Naive thymus-derived CD8-positive, alpha-beta T cell (primary cell): ENCODE measurements around the gene CENPH. TPM values are rescaled to one million over a fixed set of nuclear protein-coding genes. Genes with fewer than 3 reads are reported as not detected.
"Not testable (repeated sequence)": the region's sequence is repeated elsewhere in the genome, so short reads cannot be mapped to it uniquely, and the experiment has no call there.

Source experiments
- ATAC-seq, 2 donors: fragments of 150-1000 bp; cut with Tn5 transposase in 1 of 2; sonication (Bioruptor Pico), chemical (Tn5 transposase) in 1 of 2; 1 replicate in 1 of 2; 2 replicates in 1 of 2; pipeline ENCODE4 v1.10.0; 2021; ENCODE audit warnings: mild to moderate bottlenecking in 2 of 2, moderate library complexity in 2 of 2
- POLR2A ChIA-PET: fragments of 350-600 bp; sonication (Branson Sonifier 250); formaldehyde crosslinking; loops from one replicate; lab custom pipeline; 2021; ENCODE audit warnings: antibody characterized with exemption; lab: Charles Lee
- DNase-seq, 10 donors: peaks; one replicate each; pipeline versions ENCODE4 v3.0.0 to v3.0.0-alpha.2; 2020 to 2022
- H3K27ac Mint-ChIP-seq, 10 donors: one replicate each; pipeline ENCODE4 v1.8.0; 2020 to 2022; ENCODE audit warnings: mild to moderate bottlenecking in 10 of 10, mixed read lengths in 10 of 10, moderate library complexity in 4 of 10, inconsistent platforms in 1 of 10
- H3K27me3 Mint-ChIP-seq, 5 donors: one replicate each; pipeline ENCODE4 v1.8.0; 2021 to 2022; ENCODE audit warnings: mixed read lengths in 5 of 5
- H3K36me3 Mint-ChIP-seq, 3 donors: one replicate each; pipeline ENCODE4 v1.8.0; 2020 to 2022; ENCODE audit warnings: mixed read lengths in 3 of 3, mild to moderate bottlenecking in 2 of 3, inconsistent platforms in 1 of 3
- H3K4me1 Mint-ChIP-seq, 4 donors: one replicate each; pipeline ENCODE4 v1.8.0; 2021 to 2022; ENCODE audit warnings: mixed read lengths in 4 of 4
- H3K4me3 Mint-ChIP-seq, 10 donors: one replicate each; pipeline ENCODE4 v1.8.0; 2020 to 2022; ENCODE audit warnings: mild to moderate bottlenecking in 10 of 10, mixed read lengths in 10 of 10, moderate library complexity in 6 of 10, inconsistent platforms in 1 of 10
- H3K9me3 Mint-ChIP-seq, 9 donors: one replicate each; pipeline ENCODE4 v1.8.0; 2020 to 2022; ENCODE audit warnings: mixed read lengths in 9 of 9, mild to moderate bottlenecking in 3 of 9, inconsistent platforms in 1 of 9, moderate library complexity in 1 of 9
- polyA plus RNA-seq, 3 donors: library from polyadenylated mRNA; unstranded; fragments of 300-500 nt; fragmentation: Illumina TruSeq; gene quantifications; one replicate each; pipeline ENCODE4 v1.2.3, GENCODE V29; 2021
- total RNA-seq, 8 experiments: library from RNA in 2 of 8; stranded (reverse) in 2 of 8; gene quantifications; one replicate each; pipeline ENCODE4 v1.2.3 and lab custom pipeline; 2021 to 2026

Gene CENPH
- total and polyA plus RNA-seq, 5 experiments from 2014 or later: 8.2 to 10.7 (median 9.7) TPM

GRCh38 chr5:69234457-69235268 is 45.3 kb downstream of the CENPH start, which contains the start of gene CDK7:
Gene CDK7, plus strand, starts transcription at chr5:69234886. Its CDS starts 90 bp downstream, at chr5:69234976.
- Mint-ChIP-seq H3K27ac (peak within 1 kb of the TSS; percentile 88 to 97 (median 94)), H3K4me3 (peak within 1 kb of the TSS; percentile 92 to 99 (median 97)), H3K9me3 (no peaks in the 10 kb centered on the region), H3K36me3 (peaks cover 0 to 18% (median 4%) of the 10 kb centered on the region in 3 donors), H3K27me3 (no peaks in the 10 kb centered on the region), H3K4me1 (peaks cover 15 to 50% (median 43%) of the 10 kb centered on the region in 4 donors)
- ATAC-seq (peak; percentile 99 to 100), DNase-seq (peak; percentile 83 to 94 (median 90))
- POLR2A ChIA-PET: interaction anchor here (0.6 to 3.0 kb wide), 9 partner anchors 17 to 192 kb away, joined by 3 to 38 read pairs (median 4); partner anchors contain the start of genes CCDC125, CENPH and SLC30A5

- DNase-seq, H3K27me3 Mint-ChIP-seq, H3K9me3 Mint-ChIP-seq, POLR2A ChIA-PET, ATAC-seq: not testable (repeated sequence)
- peaks cover 18 to 60% (median 56%) of the 10 kb centered on the region in 4 donors for H3K4me1 Mint-ChIP-seq
- peaks cover 4 to 28% (median 17%) of the 10 kb centered on the region in 3 donors for H3K36me3 Mint-ChIP-seq
- peak overlapping the region; percentile 2 to 92 (median 79) for H3K4me3 Mint-ChIP-seq
- peak overlapping the region in 9 of 10 donors; percentile 57 to 91 (median 75) for H3K27ac Mint-ChIP-seq
These were observed 47.4 kb downstream of the CENPH start for GRCh38 chr5:69236733-69237132.

DNA sequence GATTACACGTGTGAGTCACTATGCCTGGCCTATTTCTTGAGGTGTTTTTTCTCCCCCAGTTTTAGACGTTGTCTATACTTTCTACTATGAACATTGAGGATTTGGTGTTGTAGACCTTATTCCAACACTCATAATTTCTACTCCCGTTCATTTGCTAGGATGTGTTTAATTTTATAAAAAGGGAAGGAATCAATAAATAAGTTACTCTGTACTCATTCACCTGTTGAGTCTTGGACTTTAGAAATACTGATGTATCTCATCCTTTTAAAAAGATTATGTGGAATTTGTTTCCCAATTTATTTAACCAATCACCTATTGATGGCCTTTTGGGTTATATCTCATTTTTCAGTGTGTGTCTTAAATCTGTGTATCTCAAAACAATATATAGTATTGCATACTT is 48.5 kb downstream of the CENPH start:
- Mint-ChIP-seq H3K27ac (peak overlapping the region in 3 of 10 donors; percentile 39 to 82 (median 61)), H3K4me3 (peak overlapping the region in 7 of 10 donors; percentile 27 to 92 (median 80)), H3K36me3 (peaks cover 4 to 36% (median 22%) of the 10 kb centered on the region in 3 donors), H3K9me3 (no peaks in the 10 kb centered on the region), H3K27me3 (no peaks in the 10 kb centered on the region), H3K4me1 (peaks cover 25 to 71% (median 62%) of the 10 kb centered on the region in 4 donors)
- no peak for DNase-seq
- POLR2A ChIA-PET: no interaction called here
- no peak for ATAC-seq

DNA sequence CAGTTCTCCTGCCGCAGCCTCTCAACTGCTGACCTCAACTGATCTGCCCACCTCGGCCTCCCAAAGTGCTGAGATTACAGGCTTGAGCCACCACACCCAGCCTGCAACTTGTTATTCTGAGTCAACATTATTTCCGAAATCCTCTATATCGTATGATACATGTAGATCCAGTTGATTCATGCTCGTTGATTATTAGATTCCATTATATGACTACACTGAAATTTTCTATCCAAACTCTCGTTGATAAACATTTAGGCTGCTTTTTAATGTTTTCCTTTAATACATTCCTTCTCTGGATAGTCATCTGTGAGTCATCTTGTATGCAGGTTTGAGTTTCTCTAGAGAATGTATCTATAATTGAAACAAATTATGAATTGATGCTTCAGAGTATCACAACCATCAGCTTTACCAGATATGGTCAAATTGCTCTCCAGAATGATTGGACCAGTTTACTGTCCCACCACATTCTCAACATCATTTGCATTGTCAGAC is 49.4 kb downstream of the CENPH start:
- Mint-ChIP-seq H3K36me3 (peaks cover 4 to 42% (median 28%) of the 10 kb centered on the region in 3 donors), H3K27ac (peak overlapping the region in 2 of 10 donors; percentile 2 to 13), H3K9me3 (no peaks in the 10 kb centered on the region), H3K4me1 (peaks cover 29 to 76% (median 68%) of the 10 kb centered on the region in 4 donors), H3K4me3 (peak overlapping the region in 7 of 10 donors; percentile 7 to 63 (median 41)), H3K27me3 (no peaks in the 10 kb centered on the region)
- DNase-seq: no peak
- no peak for ATAC-seq
- POLR2A ChIA-PET: no interaction called here

DNA sequence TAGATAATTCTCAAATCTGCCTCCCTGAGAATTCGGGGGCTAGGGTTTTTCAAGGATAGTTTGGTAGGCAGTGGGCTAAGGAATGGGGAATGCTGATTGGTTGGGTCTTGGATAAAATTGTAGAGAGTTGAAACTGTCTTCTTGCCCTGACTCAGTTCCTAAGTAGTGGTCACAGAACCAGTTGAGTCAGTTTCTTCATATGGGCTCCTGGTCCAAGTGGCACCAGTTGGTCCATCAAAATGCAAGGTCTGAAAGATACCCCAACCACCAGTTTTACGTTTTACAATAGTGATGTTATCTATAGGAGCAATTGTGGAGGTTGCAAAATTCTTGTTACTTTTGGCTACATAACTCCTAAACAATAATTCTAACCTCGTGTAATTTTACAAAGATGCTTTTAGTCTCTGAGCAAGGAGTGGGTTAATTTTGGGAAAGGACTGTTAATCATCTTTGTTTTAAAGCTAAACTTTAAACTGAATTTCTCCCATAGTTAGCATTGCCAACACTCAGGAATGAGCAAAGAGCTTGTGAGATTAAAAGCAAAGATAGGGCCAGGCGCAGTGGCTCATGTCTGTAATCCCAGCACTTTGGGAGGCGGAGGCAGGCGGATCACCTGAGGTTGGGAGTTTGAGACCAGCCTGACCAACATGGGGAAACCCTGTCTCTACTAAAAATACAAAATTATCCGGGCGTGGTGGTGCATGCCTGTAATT is 53.0 kb downstream of the CENPH start:
- no peaks in the 10 kb centered on the region for H3K27me3 Mint-ChIP-seq
- peaks cover 17 to 57% (median 48%) of the 10 kb centered on the region in 3 donors for H3K36me3 Mint-ChIP-seq
- POLR2A ChIA-PET: no interaction called here
- ATAC-seq (no peak), DNase-seq (no peak)
- H3K4me1 Mint-ChIP-seq: peaks cover 31 to 77% (median 63%) of the 10 kb centered on the region in 4 donors
- H3K9me3 Mint-ChIP-seq: peaks cover 0 to 6% (median 2%) of the 10 kb centered on the region in 9 donors
- peak overlapping the region in 3 of 10 donors; percentile 1 to 10 (median 4) for H3K4me3 Mint-ChIP-seq
- peak overlapping the region in 3 of 10 donors; percentile 15 to 73 (median 51) for H3K27ac Mint-ChIP-seq

DNA sequence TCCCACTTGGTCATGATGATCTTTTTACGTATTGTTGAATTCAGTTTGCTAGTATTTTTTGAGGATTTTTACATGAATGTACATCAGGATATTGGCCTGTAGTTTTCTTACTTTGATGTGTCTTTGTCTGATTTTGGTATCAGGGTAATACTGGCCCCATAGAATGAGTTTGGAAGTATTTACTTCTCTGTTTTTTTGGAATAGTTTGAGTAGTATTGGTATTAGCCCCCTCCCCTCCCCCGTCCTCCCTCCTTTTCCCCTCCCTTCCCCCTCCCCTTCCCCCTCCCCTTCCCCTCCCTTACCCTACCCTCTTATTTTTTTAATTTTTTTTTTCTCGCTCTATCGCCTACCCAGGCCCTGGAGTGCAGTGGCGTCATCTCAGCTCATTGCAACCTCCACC is 55.6 kb downstream of the CENPH start:
- H3K4me3 Mint-ChIP-seq: peak overlapping the region in 1 of 10 donors; percentile 24
- DNase-seq: no peak
- no peak overlapping the region for H3K27ac Mint-ChIP-seq
- ATAC-seq: no peak
- H3K4me1 Mint-ChIP-seq: peaks cover 31 to 71% (median 49%) of the 10 kb centered on the region in 4 donors
- peaks cover 0 to 14% (median 3%) of the 10 kb centered on the region in 9 donors for H3K9me3 Mint-ChIP-seq
- POLR2A ChIA-PET: no interaction called here
- peaks cover 18 to 50% (median 46%) of the 10 kb centered on the region in 3 donors for H3K36me3 Mint-ChIP-seq
- H3K27me3 Mint-ChIP-seq: no peaks in the 10 kb centered on the region

DNA sequence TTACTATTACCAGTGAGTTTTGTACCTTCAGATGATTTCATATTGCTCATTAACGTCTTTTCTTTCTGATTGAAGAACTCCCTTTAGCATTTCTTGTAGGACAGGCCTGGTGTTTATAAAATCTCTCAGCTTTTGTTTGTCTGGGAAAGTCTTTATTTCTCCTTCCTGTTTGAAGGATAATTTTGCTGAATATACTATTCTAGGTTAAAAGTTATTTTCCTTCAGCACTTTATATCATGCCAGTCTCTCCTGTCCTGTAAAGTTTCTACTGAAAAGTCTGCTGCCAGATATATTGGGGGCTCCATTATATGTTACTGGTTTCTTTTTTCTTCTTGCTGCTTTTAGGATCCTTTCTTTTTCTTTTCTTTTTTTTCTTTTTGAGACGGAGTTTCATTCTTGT is 58.6 kb downstream of the CENPH start:
- ATAC-seq (no peak), DNase-seq (no peak)
- no peaks in the 10 kb centered on the region for H3K27me3 Mint-ChIP-seq
- H3K4me1 Mint-ChIP-seq: peaks cover 22 to 55% (median 36%) of the 10 kb centered on the region in 4 donors
- H3K9me3 Mint-ChIP-seq: peaks cover 0 to 14% (median 3%) of the 10 kb centered on the region in 9 donors
- no peak overlapping the region for H3K27ac Mint-ChIP-seq
- H3K4me3 Mint-ChIP-seq: no peak overlapping the region
- H3K36me3 Mint-ChIP-seq: peaks cover 15 to 41% (median 33%) of the 10 kb centered on the region in 3 donors
- POLR2A ChIA-PET: no interaction called here

GRCh38 chr5:69250593-69250992 is 61.2 kb downstream of the CENPH start:
- ATAC-seq (no peak), DNase-seq (no peak)
- Mint-ChIP-seq H3K27ac (peak overlapping the region in 1 of 10 donors; percentile 48), H3K36me3 (peaks cover 13 to 43% (median 23%) of the 10 kb centered on the region in 3 donors), H3K9me3 (peaks cover 0 to 14% (median 3%) of the 10 kb centered on the region in 9 donors), H3K4me3 (no peak overlapping the region), H3K4me1 (peaks cover 13 to 38% (median 21%) of the 10 kb centered on the region in 4 donors), H3K27me3 (no peaks in the 10 kb centered on the region)
- POLR2A ChIA-PET: no interaction called here

DNA sequence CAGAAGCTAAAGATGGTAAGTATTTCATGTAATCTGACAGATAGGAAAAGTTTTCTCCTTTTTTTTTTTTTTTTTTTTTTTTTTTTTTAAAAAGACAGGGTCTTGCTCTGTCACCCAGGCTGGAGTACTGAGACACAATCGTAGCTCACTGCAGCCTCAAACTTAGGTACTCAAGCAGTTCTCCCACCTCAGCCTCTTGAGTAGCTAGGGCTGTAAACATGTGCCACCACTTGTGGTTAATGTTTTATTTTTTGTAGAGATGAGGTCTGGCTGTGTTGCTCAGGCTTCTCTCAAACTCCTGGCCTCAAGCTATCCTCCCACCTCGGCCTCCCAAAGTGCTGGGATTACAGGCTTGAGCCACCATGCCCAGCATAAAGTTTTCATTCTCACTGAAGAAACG is 63.1 kb downstream of the CENPH start:
- POLR2A ChIA-PET: no interaction called here
- peaks cover 4 to 24% (median 12%) of the 10 kb centered on the region in 4 donors for H3K4me1 Mint-ChIP-seq
- no peaks in the 10 kb centered on the region for H3K27me3 Mint-ChIP-seq
- no peak overlapping the region for H3K4me3 Mint-ChIP-seq
- peaks cover under 1 to 52% (median 13%) of the 10 kb centered on the region in 3 donors for H3K36me3 Mint-ChIP-seq
- H3K27ac Mint-ChIP-seq: no peak overlapping the region
- no peak for DNase-seq
- no peak for ATAC-seq
- peaks cover 0 to 9% (median 2%) of the 10 kb centered on the region in 9 donors for H3K9me3 Mint-ChIP-seq

DNA sequence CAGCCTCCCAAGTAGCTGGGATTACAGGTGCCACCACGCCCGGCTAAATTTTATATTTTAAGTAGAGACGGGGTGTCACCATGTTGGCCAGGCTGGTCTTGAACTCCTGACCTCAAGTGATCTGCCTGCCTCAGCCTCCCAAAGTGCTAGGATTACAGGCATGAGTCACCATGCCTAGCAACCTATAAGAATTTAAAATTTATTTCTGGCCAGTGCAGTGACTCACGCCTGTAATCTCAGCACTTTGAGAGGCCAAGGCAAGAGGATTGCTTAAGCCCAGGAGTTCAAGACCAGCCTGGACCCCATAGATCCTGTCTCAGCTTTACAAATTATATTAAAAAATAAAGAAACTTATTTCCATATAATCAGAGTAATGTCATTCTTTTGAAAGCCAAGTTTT is 66.6 kb downstream of the CENPH start:
- not testable (repeated sequence) for H3K27ac Mint-ChIP-seq, ATAC-seq

GRCh38 chr5:69257577-69257976 is 68.2 kb downstream of the CENPH start:
- Mint-ChIP-seq H3K36me3 (peaks cover 0 to 83% (median 24%) of the 10 kb centered on the region in 3 donors), H3K4me1 (peaks cover 0 to 3% (median 0%) of the 10 kb centered on the region in 4 donors), H3K27me3 (no peaks in the 10 kb centered on the region), H3K27ac (peak overlapping the region in 1 of 10 donors; percentile 59), H3K4me3 (no peak overlapping the region), H3K9me3 (no peaks in the 10 kb centered on the region)
- ATAC-seq (no peak), DNase-seq (no peak)
- POLR2A ChIA-PET: interaction anchor here (0.7 kb wide), 1 partner anchor 23 kb away, joined by 3 read pairs; the partner anchor contains the start of gene CDK7

More for the DNA sequence above, 66.6 kb downstream of the CENPH start:
- H3K4me1 Mint-ChIP-seq, DNase-seq, H3K27me3 Mint-ChIP-seq, H3K4me3 Mint-ChIP-seq, H3K9me3 Mint-ChIP-seq, POLR2A ChIA-PET: not testable (repeated sequence)
- peaks cover 0 to 77% (median 17%) of the 10 kb centered on the region in 3 donors for H3K36me3 Mint-ChIP-seq
